22Rv1 (cell line): ENCODE data around the gene CTBP2.

ENCODE experiments used
- H3K27ac ChIP-seq: fragments of 450-650 bp; 2 replicates; pipeline ENCODE4 v1.5.1; 2017
- CTCF ChIP-seq: fragments of 450-650 bp; IDR thresholded peaks from 2 replicates; pipeline ENCODE4 v1.5.1; 2017; ENCODE audit warnings: mild to moderate bottlenecking
- ZFX ChIP-seq: fragments of 450-650 bp; IDR thresholded peaks from 2 replicates; pipeline ENCODE4 v1.6.1; 2017; ENCODE audit warnings: antibody characterized with exemption, borderline replicate concordance

The CTBP2 gene

GRCh38 chr10:125039354-125039769 is 121.0 kb downstream of the CTBP2 start:
- H3K27ac ChIP-seq: no peak overlapping the region
- TF ChIP-seq CTCF (no peak), ZFX (no peak)

- H3K27ac ChIP-seq: no peak overlapping the region
- no peak for TF ChIP-seq ZFX
- peak; percentile 31 for TF ChIP-seq CTCF
Observed at GRCh38 chr10:125038637-125039036, 121.7 kb downstream of the CTBP2 start.

- TF ChIP-seq ZFX (no peak), CTCF (no peak)
- no peak overlapping the region for H3K27ac ChIP-seq
Observed at GRCh38 chr10:125037145-125037877, 123.1 kb downstream of the CTBP2 start.

GRCh38 chr10:125035588-125036295 is 124.6 kb downstream of the CTBP2 start:
- H3K27ac ChIP-seq: no peak overlapping the region
- TF ChIP-seq ZFX (no peak), CTCF (no peak)

GRCh38 chr10:125035136-125035535 is 125.2 kb downstream of the CTBP2 start:
- H3K27ac ChIP-seq: no peak overlapping the region
- TF ChIP-seq CTCF (no peak), ZFX (no peak)

- TF ChIP-seq ZFX (no peak), CTCF (no peak)
- no peak overlapping the region for H3K27ac ChIP-seq
Observed at GRCh38 chr10:125034675-125035074, 125.7 kb downstream of the CTBP2 start.

- TF ChIP-seq CTCF (no peak), ZFX (no peak)
- H3K27ac ChIP-seq: no peak overlapping the region
Observed at GRCh38 chr10:125033146-125033924, 127.0 kb downstream of the CTBP2 start.
